Tibial nerve (tissue), 3 donors: ENCODE measurements around the gene C2orf81.

Experiments used
- CTCF ChIP-seq, 5 experiments: fragments of 200-600 bp in 3 of 5; fragments of 450-650 bp in 2 of 5; sonication (generic) in 3 of 5; IDR thresholded peaks; one replicate each; pipeline ENCODE4 v1.5.1; 2016 to 2019; ENCODE audit warnings: antibody characterized with exemption in 5 of 5, mild to moderate bottlenecking in 3 of 5, moderate library complexity in 2 of 5
- POLR2A ChIP-seq, 2 donors: fragments of 450-650 bp; IDR thresholded peaks; one replicate each; pipeline ENCODE4 v1.6.1; 2017; ENCODE audit warnings: antibody characterized with exemption in 2 of 2, mild to moderate bottlenecking in 2 of 2, moderate library complexity in 2 of 2

DNA sequence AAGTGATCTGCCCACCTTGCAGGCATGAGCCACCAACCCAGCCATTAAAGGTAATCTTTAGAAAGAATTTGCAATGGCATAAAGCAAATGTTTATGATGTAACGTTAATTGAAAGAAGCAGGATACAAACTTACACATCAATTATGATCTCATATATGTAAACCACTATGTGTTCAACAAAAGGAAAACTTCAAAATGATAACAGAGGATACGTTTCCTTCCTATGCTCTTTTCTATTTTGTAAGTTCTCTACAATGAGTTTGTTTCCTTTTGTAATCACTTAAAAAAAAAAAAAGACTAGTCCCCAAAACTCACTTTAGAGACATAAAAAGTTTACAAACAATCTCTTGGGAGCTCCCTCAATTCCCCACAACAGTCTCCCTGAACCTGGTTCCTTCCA, 1.4 kb downstream of the C2orf81 start:
- TF ChIP-seq CTCF (IDR thresholded peaks at IDR 0.05) (no peak), POLR2A (IDR thresholded peaks at IDR 0.05) (no peak)
